NCI-H2029 treated with DMSO at 0.1 percent for 48 hours (cell line): Measurements from ENCODE around the gene PTBP3.

Experiments
- DNase-seq: peaks from one replicate; lab custom pipeline; 2025; lab: John Stamatoyannopoulos, UW

Gene PTBP3

DNA sequence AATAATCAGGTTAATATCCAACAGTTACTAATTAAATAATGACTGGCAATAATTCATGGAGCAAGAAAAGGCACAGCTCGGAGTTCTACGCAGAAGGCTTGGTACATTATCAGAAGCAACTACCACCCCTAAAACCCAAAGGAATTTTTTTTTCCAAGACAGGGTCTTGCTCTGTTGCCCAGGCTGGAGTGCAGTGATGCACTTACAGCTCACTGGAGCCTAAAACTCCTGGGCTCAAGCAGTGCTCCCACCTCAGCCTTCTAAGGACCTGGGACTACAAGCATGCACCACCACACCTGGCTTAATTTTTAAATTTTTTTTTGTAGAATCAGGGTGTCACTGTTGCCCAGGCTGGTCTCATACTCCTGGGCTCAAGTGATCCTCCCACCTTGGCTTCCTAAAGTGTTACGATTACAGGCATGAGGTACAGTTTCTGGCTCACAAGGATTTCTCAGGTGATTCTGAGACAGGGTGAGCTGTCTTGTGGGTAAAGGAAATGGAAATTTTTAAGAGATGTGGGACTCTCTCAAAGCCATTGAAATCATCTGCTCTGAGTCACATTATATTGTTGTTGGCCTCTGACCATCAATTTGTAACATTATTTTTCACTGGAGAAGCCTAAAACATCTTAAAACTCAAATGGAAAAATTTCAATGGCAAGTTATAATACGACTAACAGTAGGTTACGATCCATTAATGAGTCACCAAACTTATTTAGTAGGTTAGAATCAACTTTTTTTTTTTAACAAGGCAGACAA lies 26.8 kb upstream of the PTBP3 start:
- DNase-seq: no peak

DNA sequence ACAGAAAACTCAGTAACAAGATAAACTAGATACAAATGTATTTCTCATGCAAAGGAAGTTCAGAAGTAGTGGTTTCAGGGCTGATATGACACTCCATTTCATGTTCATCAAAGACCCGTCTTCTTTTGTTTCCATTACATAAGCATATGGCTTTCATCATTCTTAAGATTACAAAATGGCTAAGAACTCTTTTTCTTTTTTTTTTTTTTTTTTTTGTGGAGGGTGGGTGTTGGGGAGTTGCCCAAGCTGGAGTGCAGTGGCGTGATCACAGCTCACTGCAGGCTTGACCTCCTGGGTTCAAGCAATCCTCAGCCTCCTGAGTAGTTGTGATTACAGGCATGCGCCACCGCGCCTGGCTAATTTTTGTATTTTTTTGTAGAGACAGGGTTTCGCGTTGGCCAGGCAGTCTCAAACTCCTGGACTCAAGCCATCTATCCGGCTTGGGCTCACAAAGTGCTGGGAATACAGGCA lies 22.0 kb upstream of the PTBP3 start:
- no peak for DNase-seq

DNA sequence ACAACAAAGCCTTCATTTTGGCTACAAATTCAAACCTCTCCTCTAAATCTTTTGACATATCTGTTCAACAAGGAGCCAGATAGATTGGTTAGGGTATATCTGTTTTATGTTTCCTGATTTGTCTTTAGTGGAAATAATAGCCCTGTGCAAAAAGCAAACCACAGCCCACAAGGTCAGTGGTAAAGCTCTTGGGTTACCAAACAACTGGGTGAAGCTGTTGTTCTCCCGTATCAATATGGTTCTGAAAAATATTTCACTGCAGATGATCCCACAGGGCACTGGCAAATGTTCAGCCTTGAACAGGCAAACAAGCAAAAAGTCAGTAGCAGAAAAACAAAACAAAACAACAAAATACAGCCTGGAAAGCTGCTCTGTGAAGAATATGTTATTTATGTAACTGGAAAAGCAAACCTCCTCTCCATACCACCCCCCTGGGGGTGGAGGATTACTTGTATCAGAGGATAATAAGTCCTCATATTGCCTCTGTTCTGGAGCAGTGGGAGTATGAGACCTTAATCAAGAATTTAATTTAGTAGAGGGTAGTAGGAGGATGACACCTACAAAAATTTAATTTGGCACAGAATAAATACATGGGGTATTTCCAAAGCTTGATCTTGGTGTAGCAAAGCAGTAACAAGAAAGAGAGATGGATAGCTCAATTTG lies 20.8 kb upstream of the PTBP3 start:
- no peak for DNase-seq

DNA sequence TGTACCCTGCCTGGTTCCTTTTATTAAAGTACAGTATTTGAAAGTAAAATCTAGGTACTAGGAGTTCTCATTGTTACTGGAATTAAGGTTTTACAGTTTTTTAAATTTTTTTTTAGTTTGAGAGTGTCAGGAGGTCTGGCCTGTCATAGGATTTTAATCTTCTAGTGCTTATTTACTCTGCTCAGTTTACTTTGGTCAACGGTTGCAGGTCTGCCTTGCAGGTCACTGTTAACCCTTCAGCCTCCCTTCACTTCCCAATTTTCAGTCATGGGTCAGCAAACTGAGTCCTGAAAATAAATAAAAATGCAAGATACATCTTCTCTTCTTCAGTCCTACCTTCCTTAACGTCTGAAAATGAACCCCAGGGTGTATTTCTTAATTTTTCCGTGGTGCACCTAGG lies 18.8 kb upstream of the PTBP3 start:
- no peak for DNase-seq

DNA sequence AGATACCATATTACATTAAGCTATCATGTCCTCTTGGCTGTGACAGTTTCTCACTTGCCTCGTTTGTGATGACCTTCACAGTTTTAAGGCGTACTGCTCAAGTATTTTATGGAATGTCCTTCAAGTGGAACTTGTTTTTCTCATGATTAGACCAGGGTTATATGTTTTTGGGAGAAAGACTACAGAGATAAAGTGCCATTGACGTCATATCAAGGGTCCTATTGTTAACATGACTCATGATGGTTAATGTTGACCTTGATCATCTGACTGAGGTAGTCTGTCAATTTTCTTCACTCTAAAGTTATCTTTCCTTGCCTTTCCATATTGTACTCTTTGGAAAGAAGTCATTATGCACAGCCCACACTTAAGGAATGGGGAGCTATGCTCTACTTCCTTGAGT lies 17.8 kb upstream of the PTBP3 start:
- no peak for DNase-seq

DNA sequence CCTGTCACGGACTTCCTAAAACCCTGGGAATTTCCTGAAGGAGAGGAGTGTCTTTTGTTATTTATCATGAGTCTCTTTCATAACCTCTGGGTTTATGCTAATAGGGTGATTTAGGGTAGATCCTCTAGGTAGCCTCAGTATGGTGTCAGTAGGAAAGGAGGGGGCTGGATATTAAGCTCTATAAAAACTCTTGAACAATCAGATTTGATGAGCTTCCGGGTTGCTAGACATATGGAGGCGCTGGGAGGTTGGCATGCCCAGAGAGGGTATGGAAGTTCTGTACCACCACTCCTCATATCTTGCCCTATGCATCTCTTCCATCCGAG lies 15.6 kb upstream of the PTBP3 start:
- no peak for DNase-seq

DNA sequence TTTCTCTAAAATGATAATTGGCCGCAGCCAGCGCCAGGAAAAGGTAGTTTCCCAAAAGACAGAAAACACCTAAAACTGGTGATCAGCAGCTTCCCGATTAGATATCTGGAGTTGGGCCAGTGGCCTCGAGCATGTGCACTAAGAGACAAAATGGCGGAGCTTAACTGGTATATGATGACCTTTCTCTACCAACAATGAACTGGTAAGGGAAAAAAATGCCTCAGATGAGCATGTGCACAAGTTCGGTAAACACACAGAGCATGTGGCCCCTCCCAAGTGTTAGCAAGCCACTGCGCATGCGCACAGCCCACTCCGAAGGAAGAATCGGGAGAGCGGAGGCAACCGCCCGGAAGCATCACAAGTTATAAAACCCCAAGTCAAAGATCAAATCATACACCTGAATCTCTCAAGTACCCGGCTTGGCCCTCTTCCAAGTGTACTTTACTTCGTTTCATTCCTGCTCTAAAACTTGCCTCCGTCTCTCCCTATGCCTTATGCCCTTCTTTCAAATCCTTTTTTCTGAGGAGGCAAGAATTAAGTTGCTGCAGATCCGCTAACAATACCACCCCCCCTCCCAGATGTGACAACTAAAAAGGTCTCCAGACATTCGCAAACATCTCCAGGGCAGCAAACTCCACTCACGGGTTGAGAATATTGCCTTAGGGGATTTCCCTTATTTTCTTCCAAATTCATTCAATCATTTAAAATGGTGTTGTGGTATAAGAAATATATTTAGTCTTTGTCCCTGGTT lies 15.0 kb upstream of the PTBP3 start:
- peak; percentile 61 for DNase-seq

DNA sequence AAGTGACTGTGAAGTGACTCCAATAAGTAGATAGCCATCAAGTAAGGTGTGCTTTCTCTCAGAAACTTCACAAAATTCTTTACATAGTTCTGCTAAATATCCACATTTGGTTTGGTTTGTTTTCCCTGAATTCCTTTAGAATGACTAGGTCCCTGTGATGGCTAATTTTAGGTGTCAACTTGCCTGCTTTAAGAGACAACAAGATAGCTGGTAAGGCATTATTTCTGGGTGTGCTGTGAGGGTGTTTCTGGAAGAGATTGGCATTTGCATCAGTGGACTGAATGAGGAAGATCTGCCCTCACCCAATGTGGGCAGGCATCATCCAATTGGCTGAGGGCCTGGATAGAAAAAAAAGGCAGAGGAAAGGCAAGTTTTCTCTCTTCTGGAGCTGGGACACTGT lies 8.3 kb upstream of the PTBP3 start:
- DNase-seq: no peak

DNA sequence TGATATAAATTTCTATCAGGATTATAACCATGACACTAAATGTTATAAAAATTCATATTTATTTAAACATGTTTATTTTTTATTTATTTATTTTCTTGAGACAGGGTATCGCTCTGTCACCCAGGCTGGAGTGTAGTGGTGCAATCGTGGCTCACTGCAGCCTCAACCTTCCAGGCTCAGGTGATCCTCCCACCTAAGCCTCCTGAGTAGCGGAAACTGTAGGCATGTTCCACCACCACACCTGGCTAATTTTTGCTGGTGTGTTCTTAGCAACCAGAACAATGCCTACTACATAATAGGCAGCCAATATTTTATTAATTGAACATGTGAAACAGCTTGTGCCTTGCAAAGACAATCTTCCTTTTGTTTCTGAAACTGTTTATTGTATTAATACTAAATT lies 6.5 kb upstream of the PTBP3 start:
- no peak for DNase-seq

DNA sequence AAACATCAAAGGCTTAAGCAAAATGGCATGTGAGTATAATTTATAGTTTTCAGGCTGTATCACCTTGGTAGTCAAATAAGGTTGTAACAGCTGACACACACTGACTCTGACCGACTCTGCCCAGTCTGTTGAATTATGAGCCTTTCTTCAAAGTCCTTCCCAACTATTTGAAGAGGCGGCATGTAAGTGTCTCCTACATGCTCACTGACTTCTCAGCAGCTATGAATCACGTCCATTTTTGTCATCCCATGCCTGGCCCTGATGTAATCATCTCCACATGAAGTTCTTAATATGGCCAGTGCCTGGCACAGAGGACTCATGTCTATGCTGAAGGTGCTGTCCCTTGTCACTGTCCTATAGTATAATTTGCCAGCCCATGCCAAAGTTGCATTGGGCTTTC lies 5.1 kb upstream of the PTBP3 start:
- DNase-seq: no peak

DNA sequence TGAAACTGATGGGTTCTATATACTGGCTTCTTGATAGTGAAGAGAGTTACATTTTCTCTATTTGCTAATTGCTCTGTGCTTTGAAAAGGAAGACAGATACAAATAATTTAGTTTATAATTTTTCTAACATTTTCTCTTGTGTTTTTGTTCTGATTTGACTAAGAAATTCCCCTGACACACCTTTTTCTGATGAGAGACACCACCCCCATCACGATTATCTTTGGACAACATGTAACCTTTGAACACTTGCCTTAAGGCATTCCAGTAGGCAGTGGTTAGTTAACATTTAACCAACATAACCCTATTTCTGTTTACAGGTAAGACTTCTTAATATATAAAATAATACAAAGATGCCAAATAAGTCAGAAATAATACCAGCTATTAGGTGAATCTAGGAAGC lies 4.1 kb upstream of the PTBP3 start:
- no peak for DNase-seq

DNA sequence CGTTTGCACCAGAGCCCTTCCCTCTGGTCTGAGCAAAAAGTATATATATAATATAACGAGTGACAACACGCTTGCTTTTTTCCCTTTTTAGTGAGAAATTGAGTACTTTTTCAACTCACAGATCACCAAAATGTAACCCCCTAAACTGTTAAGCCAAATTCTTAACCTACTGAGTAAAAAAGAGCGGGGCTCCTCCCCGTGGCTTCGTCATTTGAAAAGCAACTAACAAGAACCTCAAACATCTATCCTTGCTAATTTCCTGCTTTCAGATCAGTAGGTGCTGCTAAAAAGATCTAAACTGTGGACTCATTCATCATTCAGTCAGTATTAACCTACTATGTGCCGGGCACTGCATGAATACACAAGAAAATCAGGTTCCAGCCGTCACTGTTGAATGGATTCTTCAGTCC lies 1.0 kb upstream of the PTBP3 start:
- no peak for DNase-seq

DNA sequence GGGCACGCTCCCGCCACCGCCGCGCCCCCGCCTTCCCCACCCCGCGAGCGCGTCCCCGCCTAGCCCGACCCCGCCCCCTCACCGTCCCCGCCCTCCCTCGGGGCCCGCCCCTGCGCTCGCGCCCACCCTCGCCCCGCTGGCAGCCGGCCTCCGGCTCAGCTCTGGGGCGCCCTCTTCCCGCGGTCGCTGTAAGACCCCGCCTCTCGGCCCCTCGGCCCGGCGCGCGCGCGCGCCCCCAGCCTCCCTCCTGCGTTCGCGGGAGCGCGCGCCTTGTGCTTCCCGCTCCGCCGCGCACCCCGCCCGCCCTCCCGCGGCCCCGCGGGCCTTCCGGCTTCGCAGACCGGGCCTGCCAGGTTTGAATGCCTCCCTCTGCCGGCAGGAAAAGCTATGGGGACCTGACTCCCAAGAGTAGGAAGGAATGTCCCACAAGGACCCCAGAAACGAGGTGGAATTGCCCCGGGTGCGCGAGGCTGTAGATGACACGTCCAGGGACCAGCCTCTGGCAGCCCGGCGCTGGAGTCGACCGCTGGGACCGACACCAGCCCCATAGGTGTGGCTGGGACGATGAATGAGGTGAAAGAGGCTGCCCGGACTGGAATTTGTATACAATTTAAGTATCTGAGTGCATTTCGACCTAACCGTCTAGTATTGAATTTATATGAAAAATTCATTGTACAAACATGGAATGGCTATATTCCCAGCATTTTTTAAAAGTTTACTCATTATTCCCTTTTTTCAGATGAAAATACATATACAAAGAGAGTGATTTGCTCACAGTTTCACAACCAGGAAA lies 416 bp upstream of the PTBP3 start:
- DNase-seq: peak; percentile 86

DNA sequence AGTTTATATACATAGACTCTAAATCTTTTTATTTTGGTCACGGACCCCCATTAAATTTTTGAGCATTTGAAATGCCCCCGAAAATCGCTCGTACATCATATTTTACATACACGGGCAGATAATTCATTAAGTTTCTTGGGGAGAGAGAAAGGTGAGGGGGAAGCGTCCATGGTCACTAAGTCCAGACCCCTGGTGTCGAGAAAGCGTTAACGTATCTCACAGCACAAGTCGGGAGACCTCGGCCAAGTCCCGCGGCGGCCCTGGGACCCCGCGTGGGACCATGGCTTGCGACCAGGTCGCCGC lies 794 bp downstream of the PTBP3 start:
- no peak for DNase-seq

DNA sequence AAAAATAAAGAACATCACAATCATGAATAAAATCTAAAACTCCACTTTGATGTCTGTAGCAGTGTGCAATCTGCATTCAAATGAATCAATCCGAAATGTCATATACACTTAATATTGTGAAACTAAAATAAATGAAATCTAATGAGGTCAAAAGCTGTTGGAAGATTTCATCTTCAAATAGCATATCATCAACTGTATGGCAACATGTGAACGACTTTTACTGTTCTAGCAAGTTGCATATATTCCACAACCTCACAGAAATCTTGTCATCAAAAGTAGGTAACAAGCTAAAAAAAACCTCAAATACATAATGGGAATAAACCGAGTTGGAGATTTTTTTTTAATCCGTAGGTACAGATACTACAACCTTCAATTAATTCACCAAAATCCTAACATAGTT lies 1.2 kb downstream of the PTBP3 start:
- no peak for DNase-seq

DNA sequence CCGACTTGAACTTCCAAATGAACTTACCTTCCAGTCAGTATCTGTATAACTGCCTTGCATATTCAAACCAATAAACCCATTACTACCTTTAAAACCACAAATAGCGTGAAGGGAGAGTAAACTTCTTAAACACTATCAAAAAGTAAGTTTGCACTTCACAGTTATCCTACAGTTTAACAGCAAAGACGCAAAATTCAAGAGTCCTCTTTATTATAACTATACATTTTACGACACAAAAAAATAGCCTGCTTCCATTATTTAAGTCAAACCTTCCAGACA lies 1.8 kb downstream of the PTBP3 start:
- DNase-seq: no peak

DNA sequence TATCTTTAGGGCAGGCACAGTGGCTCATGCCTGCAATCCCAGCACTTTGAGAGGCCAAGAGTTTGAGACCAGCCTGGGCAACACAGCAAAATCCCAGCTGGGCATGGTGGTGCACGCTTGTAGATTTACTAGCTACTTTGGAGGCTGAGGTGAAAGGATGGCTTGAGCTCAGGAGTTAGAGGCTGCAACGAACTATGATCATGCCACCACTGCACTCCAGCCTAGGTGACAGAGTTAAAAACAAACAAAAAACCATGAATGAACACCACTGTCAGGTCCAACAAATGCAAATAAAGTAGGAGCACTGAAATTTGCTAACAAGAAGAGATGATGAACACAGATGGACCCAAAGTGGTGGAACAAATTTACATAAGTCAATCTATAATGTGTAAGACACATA lies 4.9 kb downstream of the PTBP3 start:
- no peak for DNase-seq

DNA sequence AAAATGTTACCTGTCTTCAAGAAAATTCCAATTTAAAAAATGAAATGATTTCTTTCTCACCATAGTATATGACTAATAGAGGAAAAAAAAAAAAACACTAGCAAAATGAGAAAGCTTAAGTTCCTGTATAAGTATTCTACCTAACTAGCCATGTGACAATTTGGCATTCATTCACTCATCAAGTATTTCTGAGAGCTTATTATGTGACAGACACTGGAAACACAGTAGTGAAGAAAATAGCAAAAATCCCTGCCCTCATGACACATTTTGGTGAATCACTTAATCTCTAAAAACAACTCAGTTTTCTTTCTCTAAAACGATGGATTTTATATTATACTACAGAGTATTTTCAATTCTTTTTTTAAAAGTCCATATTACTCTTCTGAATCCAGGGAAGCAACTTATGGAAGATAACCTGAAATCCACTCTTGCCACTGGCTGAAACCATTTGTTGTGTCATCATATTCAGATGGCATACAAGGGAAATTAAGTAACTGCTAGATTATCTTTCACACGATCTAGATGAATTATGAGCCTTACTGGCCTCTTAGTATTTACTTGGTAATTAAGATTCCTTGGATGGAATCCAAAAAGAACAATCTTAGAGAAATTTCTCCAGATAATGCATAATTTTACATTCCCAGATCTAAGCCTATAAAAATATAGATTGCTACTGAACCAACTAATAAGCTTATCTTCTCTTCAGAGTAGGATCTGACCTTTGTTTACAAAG lies 5.5 kb downstream of the PTBP3 start:
- DNase-seq: peak; percentile 24

DNA sequence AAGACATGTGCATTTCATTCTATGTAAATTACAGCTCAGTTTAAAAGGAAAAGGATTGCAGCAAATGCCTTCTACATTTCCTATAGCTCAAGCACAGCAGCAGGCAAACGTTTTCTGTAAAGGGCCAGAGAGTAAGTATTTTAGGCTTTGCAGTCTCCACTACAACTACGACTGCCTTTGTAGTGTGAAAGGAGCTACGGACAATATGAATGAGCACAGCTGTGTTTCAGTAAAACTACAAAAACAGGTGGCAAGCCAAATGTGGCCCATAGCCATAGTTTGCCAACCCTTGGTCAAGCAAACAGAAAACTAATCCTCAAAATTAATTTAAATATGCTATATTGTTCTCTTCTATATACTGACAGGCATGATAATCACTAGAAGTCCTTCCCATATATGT lies 7.2 kb downstream of the PTBP3 start:
- DNase-seq: no peak

DNA sequence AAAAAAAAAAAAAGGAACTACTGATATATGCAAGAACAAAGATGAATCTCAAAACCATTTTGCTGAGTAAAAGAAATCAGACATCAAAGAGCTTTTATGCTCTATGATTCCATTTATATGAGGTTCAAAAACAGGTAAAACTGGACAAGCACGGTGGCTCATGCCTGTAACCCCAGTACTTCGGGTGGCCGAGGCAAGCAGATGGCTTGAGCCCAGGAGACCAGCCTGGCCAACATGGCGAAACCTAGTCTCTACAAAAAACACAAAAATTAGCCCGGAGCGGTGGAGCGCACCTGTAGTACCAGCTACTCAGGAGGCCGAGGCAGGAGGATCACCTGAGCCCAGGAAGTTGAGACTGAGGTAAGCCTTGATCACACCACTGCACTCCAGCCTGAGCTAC lies 7.8 kb downstream of the PTBP3 start:
- DNase-seq: no peak

DNA sequence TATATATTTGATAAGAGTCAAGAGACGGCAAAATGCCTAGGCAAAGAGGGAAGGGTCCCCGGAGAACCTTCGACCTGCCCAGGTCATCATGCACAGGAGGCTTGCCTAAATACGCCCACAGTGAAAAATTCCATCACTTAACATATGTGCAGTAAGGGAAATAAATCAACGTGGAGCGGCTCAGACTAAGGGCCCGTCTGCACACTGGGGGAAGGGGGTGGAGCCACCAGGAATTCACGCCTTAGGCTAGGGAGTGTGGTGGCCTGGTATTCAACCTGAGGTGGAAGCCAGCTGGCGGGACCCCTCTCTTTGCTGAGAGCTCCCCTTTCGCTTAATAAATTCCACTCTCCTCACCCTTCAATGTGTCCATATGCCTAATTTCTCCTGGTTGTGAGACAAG lies 8.3 kb downstream of the PTBP3 start:
- DNase-seq: no peak

DNA sequence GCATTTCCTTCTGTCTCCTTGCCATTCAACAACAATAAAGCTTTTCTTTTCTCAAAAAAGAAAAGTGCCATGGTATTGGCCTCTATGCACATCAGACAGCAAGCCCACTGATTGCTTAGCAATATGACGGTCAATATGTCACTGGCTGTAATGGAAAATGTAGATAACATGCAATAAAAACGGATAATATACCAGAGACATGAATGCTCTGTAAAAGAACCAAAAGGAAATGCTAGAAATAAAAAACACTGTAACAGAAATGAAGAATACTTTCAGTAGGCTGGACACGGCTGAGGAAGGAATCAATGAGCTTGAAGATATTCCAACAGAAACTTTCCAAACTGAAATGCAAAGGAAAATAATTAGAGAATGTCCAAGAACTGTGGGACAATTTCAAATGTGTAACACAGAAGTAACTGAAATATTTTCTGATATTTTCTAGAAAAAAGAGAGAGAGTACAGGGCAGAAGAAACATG lies 10.0 kb downstream of the PTBP3 start:
- no peak for DNase-seq
